ENCODE data around the gene PPP1R14B.

Gene PPP1R14B

DNA sequence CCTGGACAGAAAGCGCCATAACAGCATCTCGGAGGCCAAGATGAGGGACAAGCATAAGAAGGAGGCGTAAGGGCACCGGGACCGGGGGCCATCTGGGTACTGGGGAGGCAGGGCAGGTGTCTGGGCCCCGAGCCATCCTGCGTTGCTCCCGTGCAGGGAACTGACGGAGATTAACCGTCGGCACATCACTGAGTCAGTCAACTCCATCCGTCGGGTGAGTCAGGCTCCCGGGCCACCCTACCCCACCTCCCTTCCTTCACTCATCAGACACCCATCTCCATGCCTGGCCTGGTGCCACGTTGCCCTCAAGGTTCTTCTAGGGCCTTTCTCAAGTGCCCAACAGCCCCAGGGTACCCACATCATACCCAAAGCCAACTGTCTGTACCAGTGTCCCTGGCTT lies 19.6 kb upstream of the PPP1R14B start:
- DNase-seq (ENCODE audit: low read depth), result no peak
- in situ Hi-C loops (cut with HindIII; ENCODE audit: low sequenced_read_pairs), result loop anchor here (10.0 kb wide), 1 partner anchor 58 kb away; no protein-coding TSS in a partner anchor
- TF ChIP-seq, protein P1, sequence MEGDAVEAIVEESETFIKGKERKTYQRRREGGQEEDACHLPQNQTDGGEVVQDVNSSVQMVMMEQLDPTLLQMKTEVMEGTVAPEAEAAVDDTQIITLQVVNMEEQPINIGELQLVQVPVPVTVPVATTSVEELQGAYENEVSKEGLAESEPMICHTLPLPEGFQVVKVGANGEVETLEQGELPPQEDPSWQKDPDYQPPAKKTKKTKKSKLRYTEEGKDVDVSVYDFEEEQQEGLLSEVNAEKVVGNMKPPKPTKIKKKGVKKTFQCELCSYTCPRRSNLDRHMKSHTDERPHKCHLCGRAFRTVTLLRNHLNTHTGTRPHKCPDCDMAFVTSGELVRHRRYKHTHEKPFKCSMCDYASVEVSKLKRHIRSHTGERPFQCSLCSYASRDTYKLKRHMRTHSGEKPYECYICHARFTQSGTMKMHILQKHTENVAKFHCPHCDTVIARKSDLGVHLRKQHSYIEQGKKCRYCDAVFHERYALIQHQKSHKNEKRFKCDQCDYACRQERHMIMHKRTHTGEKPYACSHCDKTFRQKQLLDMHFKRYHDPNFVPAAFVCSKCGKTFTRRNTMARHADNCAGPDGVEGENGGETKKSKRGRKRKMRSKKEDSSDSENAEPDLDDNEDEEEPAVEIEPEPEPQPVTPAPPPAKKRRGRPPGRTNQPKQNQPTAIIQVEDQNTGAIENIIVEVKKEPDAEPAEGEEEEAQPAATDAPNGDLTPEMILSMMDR (IDR thresholded peaks at IDR 0.05; ENCODE audit: low read depth, low read length, missing control alignments), result no peak
- H3K4me3 ChIP-seq (ENCODE audit: low read depth, low read length), result no peak overlapping the region

DNA sequence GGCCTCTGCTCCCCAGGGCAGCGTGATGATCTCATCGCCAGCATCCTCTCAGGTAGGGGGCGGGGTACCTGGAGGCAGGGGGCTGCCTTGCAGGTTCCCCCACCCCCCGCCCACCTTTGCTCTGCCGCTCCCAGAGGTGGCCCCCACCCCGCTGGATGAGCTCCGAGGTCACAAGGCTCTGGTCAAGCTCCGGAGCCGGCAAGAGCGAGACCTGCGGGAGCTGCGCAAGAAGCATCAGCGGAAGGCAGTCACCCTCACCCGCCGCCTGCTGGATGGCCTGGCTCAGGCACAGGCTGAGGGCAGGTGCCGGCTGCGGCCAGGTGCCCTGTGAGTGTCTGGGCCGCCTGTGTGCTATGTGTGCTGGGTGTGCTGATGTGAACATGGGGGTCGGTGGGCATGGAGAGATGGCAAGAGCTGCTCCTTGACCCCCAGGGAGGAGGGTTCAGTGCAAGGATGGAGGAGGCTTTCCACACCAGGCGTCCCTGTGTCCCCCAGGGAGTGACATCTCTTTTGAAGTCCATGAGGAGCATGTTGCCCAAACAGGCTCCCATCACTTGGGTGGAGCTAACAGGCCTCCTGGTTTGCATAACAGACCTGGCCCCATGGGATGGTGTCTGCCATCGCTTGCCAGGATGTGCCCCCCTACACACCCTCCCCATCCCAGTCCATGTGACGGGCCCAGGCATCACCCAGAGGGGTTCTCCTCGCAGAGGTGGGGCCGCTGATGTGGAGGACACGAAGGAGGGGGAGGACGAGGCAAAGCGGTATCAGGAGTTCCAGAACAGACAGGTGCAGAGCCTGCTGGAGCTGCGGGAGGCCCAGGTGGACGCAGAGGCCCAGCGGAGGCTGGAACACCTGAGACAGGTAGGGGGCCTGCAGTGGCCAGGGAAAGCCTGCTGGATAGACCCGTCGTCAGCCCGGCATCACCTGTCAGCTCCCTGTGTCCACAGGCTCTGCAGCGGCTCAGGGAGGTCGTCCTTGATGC lies 18.7 kb upstream of the PPP1R14B start:
- in situ Hi-C loops (cut with HindIII; ENCODE audit: low sequenced_read_pairs), result loop anchor here (10.0 kb wide), 1 partner anchor 59 kb away; no protein-coding TSS in a partner anchor
- TF ChIP-seq, protein P1 (IDR thresholded peaks at IDR 0.05; ENCODE audit: low read depth, low read length, missing control alignments), result no peak
- no peak overlapping the region for H3K4me3 ChIP-seq (ENCODE audit: low read depth, low read length)
- DNase-seq (ENCODE audit: low read depth), result no peak

DNA sequence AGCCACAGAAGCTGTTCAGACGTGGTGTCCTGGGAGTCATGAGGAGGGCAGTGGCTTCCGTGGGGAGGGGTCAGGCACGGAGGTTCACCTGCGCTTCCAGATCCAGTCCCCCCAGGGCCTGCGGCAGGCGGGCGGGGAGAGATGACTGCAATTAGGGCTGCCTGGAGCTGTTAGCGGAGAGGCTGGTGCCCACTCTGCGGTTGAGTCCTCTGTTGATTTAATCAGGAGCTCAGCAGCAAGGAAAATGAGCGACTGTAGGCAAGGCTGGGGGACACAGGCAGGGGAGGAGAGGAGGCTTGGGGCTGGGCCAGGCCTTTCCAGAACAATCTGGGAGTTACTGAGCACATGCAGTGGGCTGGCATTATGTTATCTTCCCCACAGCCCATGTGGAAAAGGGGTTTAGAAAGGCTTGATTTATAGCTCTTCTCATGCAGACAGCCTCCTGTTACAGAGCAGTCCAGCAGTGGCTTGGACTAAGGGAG lies 17.7 kb upstream of the PPP1R14B start:
- no peak overlapping the region for H3K4me3 ChIP-seq (ENCODE audit: low read depth, low read length)
- TF ChIP-seq, protein P1 (IDR thresholded peaks at IDR 0.05; ENCODE audit: low read depth, low read length, missing control alignments), result no peak
- in situ Hi-C loops (cut with HindIII; ENCODE audit: low sequenced_read_pairs), result loop anchor here (10.0 kb wide), 1 partner anchor 60 kb away; no protein-coding TSS in a partner anchor
- DNase-seq (ENCODE audit: low read depth), result no peak

DNA sequence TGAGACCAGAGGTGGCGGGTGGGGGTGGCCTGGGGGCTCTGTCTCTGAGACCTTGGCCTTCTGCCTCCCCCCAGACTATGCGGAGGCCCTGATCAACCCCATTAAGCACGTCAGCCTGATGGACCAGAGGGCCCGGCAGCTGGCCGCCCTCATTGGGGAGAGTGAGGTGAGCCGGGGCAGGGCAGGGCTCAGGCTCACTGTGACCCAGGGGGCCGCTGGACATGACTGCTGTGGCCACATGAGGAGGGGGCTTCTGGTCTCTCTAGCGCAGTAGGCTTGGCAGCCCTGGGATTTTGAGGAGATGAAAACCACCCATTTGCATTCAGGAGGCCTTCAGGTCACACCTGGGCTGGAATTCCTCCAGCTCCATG lies 17.2 kb upstream of the PPP1R14B start:
- no peak overlapping the region for H3K4me3 ChIP-seq (ENCODE audit: low read depth, low read length)
- in situ Hi-C loops (cut with HindIII; ENCODE audit: low sequenced_read_pairs), result loop anchor here (10.0 kb wide), 1 partner anchor 61 kb away; no protein-coding TSS in a partner anchor
- DNase-seq (ENCODE audit: low read depth), result no peak
- TF ChIP-seq, protein P1 (IDR thresholded peaks at IDR 0.05; ENCODE audit: low read depth, low read length, missing control alignments), result no peak

DNA sequence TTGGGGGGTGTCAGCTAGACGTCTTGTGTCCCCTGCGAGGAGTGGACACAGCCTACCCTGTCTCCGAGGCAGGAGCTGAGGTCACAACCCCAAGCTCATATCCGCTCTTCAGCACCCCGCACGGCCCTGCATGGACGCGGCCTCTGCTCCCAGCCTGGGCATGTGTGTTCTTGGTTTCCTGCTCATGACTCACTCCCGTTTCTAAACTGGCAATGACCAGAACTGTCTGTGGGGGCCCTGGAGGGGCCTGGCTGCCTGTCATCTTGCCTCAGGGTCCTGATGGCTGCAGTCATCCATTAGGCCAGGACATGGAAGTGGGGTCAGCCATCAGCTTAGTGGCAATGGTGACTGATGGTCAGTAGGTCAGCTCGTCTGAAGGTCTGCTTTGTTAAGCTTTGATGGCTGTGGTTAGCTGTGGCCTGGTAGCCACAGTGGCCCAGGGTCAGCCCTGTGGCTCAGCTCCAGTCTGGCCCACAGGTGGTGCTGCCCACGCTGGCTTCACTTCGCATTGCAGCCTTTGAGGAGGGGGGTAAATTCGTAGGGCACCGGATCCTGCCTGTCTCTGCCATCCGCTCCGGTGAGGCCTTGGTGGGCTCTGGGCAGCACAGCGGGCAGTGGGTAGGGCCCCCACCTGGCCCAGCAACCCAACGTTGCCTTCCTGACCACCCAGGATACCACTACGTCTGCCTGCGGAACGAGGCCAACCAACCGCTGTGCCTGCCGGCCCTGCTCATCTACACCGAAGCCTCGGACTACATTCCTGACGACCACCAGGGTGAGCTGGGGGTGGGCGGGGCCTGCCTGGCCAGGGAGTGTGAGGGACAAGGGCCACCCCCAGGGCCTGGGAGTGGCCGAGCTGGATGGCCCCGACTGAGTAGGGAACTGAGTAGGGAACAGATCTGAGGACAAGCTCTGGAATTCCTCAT lies 16.5 kb upstream of the PPP1R14B start:
- no peak for DNase-seq (ENCODE audit: low read depth)
- TF ChIP-seq, protein P1 (IDR thresholded peaks at IDR 0.05; ENCODE audit: low read depth, low read length, missing control alignments), result no peak
- in situ Hi-C loops (cut with HindIII; ENCODE audit: low sequenced_read_pairs), result loop anchor here (10.0 kb wide), 1 partner anchor 62 kb away; no protein-coding TSS in a partner anchor
- H3K4me3 ChIP-seq (ENCODE audit: low read depth, low read length), result no peak overlapping the region

Measured in astrocyte of the cerebellum (primary cell).